ENCODE data around the gene HEATR9. TPM values are rescaled to one million over a fixed set of nuclear protein-coding genes. Genes with fewer than 3 reads are reported as not detected.

HEATR9 gene
- polyA plus RNA-seq, 1 of the 3 experiments (the other 2 are of a cell fraction) = not detected

GRCh38 chr17:35856603-35857002 lies 12.1 kb downstream of the HEATR9 start:
- no peaks in the 10 kb centered on the region for H4K20me1 ChIP-seq (ENCODE audit: insufficient read depth)
- H3K9me2 ChIP-seq = no peaks in the 10 kb centered on the region
- H3K4me3 ChIP-seq (ENCODE audit: low read depth in 2 of 2, low read length in 1 of 2) = no peak overlapping the region
- no peaks in the 10 kb centered on the region for H3K27me3 ChIP-seq (ENCODE audit: insufficient read depth)
- WGBS (ENCODE audit: low lambda C conversion rate) = 100% methylated on average over 2 of the region's 2 CpGs
- ChIA-PET POLR2A (no interaction called here), CTCF (interaction anchor here (2.1 to 4.3 kb wide), 2 partner anchors 8 to 92 kb away, joined by 8 to 26 read pairs; no protein-coding TSS in a partner anchor)
- H3K4me2 ChIP-seq = no peak overlapping the region
- no peaks in the 10 kb centered on the region for H3K79me2 ChIP-seq (ENCODE audit: insufficient read depth)
- H3K36me3 ChIP-seq (replicated peaks in 1 of 2; ENCODE audit: control insufficient read depth in 1 of 2, insufficient read depth in 2 of 2, low read length in 1 of 2) = peaks cover 3 to 8% of the 10 kb centered on the region in 2 experiments
- H3K9me3 ChIP-seq = no peaks in the 10 kb centered on the region
- TF ChIP-seq FOXM1 (IDR thresholded peaks at IDR 0.05; ENCODE audit: low read depth) = no peak
- TF ChIP-seq, protein P1, sequence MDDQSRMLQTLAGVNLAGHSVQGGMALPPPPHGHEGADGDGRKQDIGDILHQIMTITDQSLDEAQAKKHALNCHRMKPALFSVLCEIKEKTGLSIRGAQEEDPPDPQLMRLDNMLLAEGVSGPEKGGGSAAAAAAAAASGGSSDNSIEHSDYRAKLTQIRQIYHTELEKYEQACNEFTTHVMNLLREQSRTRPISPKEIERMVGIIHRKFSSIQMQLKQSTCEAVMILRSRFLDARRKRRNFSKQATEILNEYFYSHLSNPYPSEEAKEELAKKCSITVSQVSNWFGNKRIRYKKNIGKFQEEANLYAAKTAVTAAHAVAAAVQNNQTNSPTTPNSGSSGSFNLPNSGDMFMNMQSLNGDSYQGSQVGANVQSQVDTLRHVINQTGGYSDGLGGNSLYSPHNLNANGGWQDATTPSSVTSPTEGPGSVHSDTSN (IDR thresholded peaks at IDR 0.05) = no peak
- TF ChIP-seq IRF3 (IDR thresholded peaks at IDR 0.05; ENCODE audit: low read depth, low read length) = no peak
- TF ChIP-seq NFIC (IDR thresholded peaks at IDR 0.05; ENCODE audit: borderline replicate concordance) = no peak
- TF ChIP-seq JUND (IDR thresholded peaks at IDR 0.05) = no peak
- TF ChIP-seq, protein P2, sequence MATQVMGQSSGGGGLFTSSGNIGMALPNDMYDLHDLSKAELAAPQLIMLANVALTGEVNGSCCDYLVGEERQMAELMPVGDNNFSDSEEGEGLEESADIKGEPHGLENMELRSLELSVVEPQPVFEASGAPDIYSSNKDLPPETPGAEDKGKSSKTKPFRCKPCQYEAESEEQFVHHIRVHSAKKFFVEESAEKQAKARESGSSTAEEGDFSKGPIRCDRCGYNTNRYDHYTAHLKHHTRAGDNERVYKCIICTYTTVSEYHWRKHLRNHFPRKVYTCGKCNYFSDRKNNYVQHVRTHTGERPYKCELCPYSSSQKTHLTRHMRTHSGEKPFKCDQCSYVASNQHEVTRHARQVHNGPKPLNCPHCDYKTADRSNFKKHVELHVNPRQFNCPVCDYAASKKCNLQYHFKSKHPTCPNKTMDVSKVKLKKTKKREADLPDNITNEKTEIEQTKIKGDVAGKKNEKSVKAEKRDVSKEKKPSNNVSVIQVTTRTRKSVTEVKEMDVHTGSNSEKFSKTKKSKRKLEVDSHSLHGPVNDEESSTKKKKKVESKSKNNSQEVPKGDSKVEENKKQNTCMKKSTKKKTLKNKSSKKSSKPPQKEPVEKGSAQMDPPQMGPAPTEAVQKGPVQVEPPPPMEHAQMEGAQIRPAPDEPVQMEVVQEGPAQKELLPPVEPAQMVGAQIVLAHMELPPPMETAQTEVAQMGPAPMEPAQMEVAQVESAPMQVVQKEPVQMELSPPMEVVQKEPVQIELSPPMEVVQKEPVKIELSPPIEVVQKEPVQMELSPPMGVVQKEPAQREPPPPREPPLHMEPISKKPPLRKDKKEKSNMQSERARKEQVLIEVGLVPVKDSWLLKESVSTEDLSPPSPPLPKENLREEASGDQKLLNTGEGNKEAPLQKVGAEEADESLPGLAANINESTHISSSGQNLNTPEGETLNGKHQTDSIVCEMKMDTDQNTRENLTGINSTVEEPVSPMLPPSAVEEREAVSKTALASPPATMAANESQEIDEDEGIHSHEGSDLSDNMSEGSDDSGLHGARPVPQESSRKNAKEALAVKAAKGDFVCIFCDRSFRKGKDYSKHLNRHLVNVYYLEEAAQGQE (IDR thresholded peaks at IDR 0.05; ENCODE audit: low read depth, low read length) = no peak
- no peak for TF ChIP-seq SIN3A (IDR thresholded peaks at IDR 0.05; ENCODE audit: borderline replicate concordance, low read depth, low read length)
- TF ChIP-seq, protein P3, sequence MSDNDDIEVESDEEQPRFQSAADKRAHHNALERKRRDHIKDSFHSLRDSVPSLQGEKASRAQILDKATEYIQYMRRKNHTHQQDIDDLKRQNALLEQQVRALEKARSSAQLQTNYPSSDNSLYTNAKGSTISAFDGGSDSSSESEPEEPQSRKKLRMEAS (IDR thresholded peaks at IDR 0.05; ENCODE audit: low read depth) = no peak
- no peak for TF ChIP-seq CHD2 (IDR thresholded peaks at IDR 0.05; ENCODE audit: low read length, partially characterized antibody)
- no peak for TF ChIP-seq EP300 (IDR thresholded peaks at IDR 0.05; ENCODE audit: borderline replicate concordance in 1 of 2, low read depth in 1 of 2, low read length in 1 of 2)
- no peak for TF ChIP-seq USF2 (IDR thresholded peaks at IDR 0.05; ENCODE audit: borderline replicate concordance, low read depth, low read length)
- no peak for TF ChIP-seq MXI1 (IDR thresholded peaks at IDR 0.05; ENCODE audit: low read depth, low read length)
- TF ChIP-seq, protein P4, sequence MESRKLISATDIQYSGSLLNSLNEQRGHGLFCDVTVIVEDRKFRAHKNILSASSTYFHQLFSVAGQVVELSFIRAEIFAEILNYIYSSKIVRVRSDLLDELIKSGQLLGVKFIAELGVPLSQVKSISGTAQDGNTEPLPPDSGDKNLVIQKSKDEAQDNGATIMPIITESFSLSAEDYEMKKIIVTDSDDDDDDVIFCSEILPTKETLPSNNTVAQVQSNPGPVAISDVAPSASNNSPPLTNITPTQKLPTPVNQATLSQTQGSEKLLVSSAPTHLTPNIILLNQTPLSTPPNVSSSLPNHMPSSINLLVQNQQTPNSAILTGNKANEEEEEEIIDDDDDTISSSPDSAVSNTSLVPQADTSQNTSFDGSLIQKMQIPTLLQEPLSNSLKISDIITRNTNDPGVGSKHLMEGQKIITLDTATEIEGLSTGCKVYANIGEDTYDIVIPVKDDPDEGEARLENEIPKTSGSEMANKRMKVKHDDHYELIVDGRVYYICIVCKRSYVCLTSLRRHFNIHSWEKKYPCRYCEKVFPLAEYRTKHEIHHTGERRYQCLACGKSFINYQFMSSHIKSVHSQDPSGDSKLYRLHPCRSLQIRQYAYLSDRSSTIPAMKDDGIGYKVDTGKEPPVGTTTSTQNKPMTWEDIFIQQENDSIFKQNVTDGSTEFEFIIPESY (IDR thresholded peaks at IDR 0.05; ENCODE audit: borderline replicate concordance, low read depth) = no peak
- TF ChIP-seq TAF1 (IDR thresholded peaks at IDR 0.05; ENCODE audit: borderline replicate concordance, low read depth, low read length) = no peak
- no peak for TF ChIP-seq RAD21 (IDR thresholded peaks at IDR 0.05; ENCODE audit: low read length)
- no peaks in the 10 kb centered on the region for H3F3A ChIP-seq (replicated peaks; ENCODE audit: insufficient read depth)
- H3K27ac ChIP-seq (ENCODE audit: low read depth in 2 of 2, low read length in 1 of 2) = no peak overlapping the region
- H2AFZ ChIP-seq (ENCODE audit: low read depth) = no peak overlapping the region
- DNase-seq = no peak
- no peaks in the 10 kb centered on the region for H3K4me1 ChIP-seq (ENCODE audit: control insufficient read depth in 1 of 2, insufficient read depth in 2 of 2, low read depth in 1 of 2, low read length in 1 of 2)
- H3K9ac ChIP-seq = no peak overlapping the region
